ENCODE data around the gene ATXN10.

The ATXN10 gene

GRCh38 chr22:45647532-45648225, 24.0 kb upstream of the ATXN10 start:
- H3K9ac ChIP-seq (ENCODE audit: low read depth, low read length, poor library complexity, severe bottlenecking) = no peak overlapping the region
- H3K9me2 ChIP-seq (replicated peaks; ENCODE audit: low read depth, low read length) = no peaks in the 10 kb centered on the region
- H2AFZ ChIP-seq (ENCODE audit: low read length) = no peak overlapping the region
- H3K27me3 ChIP-seq (ENCODE audit: insufficient read depth, low read length, poor library complexity, severe bottlenecking) = no peaks in the 10 kb centered on the region
- no peaks in the 10 kb centered on the region for H3K9me3 ChIP-seq (ENCODE audit: insufficient read depth, low read depth, low read length)
- peaks cover 11% of the 10 kb centered on the region for H3K4me1 ChIP-seq (ENCODE audit: insufficient read depth, low read length, poor library complexity, severe bottlenecking)
- no peaks in the 10 kb centered on the region for H3K36me3 ChIP-seq (ENCODE audit: insufficient read depth, low read length)
- H3K79me2 ChIP-seq (ENCODE audit: insufficient read depth, low read length) = no peaks in the 10 kb centered on the region
- TF ChIP-seq CTCF (conservative IDR thresholded peaks at IDR 0.05; ENCODE audit: low read length) (no peak), EZH2phosphoT487 (IDR thresholded peaks at IDR 0.05; ENCODE audit: borderline replicate concordance) (no peak)
- H3K4me3 ChIP-seq (ENCODE audit: low read length, poor library complexity, severe bottlenecking) = no peak overlapping the region
- no peak overlapping the region for H3K4me2 ChIP-seq (ENCODE audit: low read depth, low read length, poor library complexity, severe bottlenecking)
- peaks cover 2% of the 10 kb centered on the region; the same call in 1 of the 2 replicates for H3F3A ChIP-seq (ENCODE audit: low read depth)
- no peaks in the 10 kb centered on the region for H4K20me1 ChIP-seq (ENCODE audit: insufficient read depth, low read length, poor library complexity, severe bottlenecking)

GRCh38 chr22:45648301-45649117, 23.1 kb upstream of the ATXN10 start:
- Histone ChIP-seq H3K9ac (ENCODE audit: low read depth, low read length, poor library complexity, severe bottlenecking) (no peak overlapping the region), H3K9me3 (ENCODE audit: insufficient read depth, low read depth, low read length) (no peaks in the 10 kb centered on the region), H3K4me2 (ENCODE audit: low read depth, low read length, poor library complexity, severe bottlenecking) (no peak overlapping the region), H3K9me2 (replicated peaks; ENCODE audit: low read depth, low read length) (no peaks in the 10 kb centered on the region), H3K4me1 (ENCODE audit: insufficient read depth, low read length, poor library complexity, severe bottlenecking) (peaks cover 4% of the 10 kb centered on the region), H2AFZ (ENCODE audit: low read length) (no peak overlapping the region), H3K79me2 (ENCODE audit: insufficient read depth, low read length) (no peaks in the 10 kb centered on the region), H3F3A (ENCODE audit: low read depth) (no peaks in the 10 kb centered on the region), H4K20me1 (ENCODE audit: insufficient read depth, low read length, poor library complexity, severe bottlenecking) (no peaks in the 10 kb centered on the region), H3K27me3 (ENCODE audit: insufficient read depth, low read length, poor library complexity, severe bottlenecking) (no peaks in the 10 kb centered on the region), H3K36me3 (ENCODE audit: insufficient read depth, low read length) (no peaks in the 10 kb centered on the region), H3K4me3 (ENCODE audit: low read length, poor library complexity, severe bottlenecking) (no peak overlapping the region)
- TF ChIP-seq CTCF (conservative IDR thresholded peaks at IDR 0.05; ENCODE audit: low read length) (no peak), EZH2phosphoT487 (IDR thresholded peaks at IDR 0.05; ENCODE audit: borderline replicate concordance) (no peak)

- H3K4me3 ChIP-seq (ENCODE audit: low read length, poor library complexity, severe bottlenecking) = no peak overlapping the region
- no peak overlapping the region for H2AFZ ChIP-seq (ENCODE audit: low read length)
- H3K9me3 ChIP-seq (ENCODE audit: insufficient read depth, low read depth, low read length) = no peaks in the 10 kb centered on the region
- no peaks in the 10 kb centered on the region for H3F3A ChIP-seq (ENCODE audit: low read depth)
- no peak overlapping the region for H3K4me2 ChIP-seq (ENCODE audit: low read depth, low read length, poor library complexity, severe bottlenecking)
- H3K79me2 ChIP-seq (ENCODE audit: insufficient read depth, low read length) = no peaks in the 10 kb centered on the region
- no peak overlapping the region for H3K9ac ChIP-seq (ENCODE audit: low read depth, low read length, poor library complexity, severe bottlenecking)
- H3K9me2 ChIP-seq (replicated peaks; ENCODE audit: low read depth, low read length) = no peaks in the 10 kb centered on the region
- H3K36me3 ChIP-seq (ENCODE audit: insufficient read depth, low read length) = no peaks in the 10 kb centered on the region
- H4K20me1 ChIP-seq (ENCODE audit: insufficient read depth, low read length, poor library complexity, severe bottlenecking) = no peaks in the 10 kb centered on the region
- no peak for TF ChIP-seq EZH2phosphoT487 (IDR thresholded peaks at IDR 0.05; ENCODE audit: borderline replicate concordance)
- no peak for TF ChIP-seq CTCF (conservative IDR thresholded peaks at IDR 0.05; ENCODE audit: low read length)
- no peaks in the 10 kb centered on the region for H3K27me3 ChIP-seq (ENCODE audit: insufficient read depth, low read length, poor library complexity, severe bottlenecking)
- peaks cover 4% of the 10 kb centered on the region for H3K4me1 ChIP-seq (ENCODE audit: insufficient read depth, low read length, poor library complexity, severe bottlenecking)
Measured at GRCh38 chr22:45649809-45650208, 21.8 kb upstream of the ATXN10 start.
